Measurements from ENCODE around the gene COTL1. TPM values are rescaled to one million over a fixed set of nuclear protein-coding genes. Genes with fewer than 3 reads are reported as not detected.

The COTL1 gene
- total RNA-seq, 4 donors from 2014 or later = 7.9 to 12.9 (median 10.3) TPM

- TF ChIP-seq POLR2AphosphoS5 (IDR thresholded peaks at IDR 0.05) (peak in 2 of 3 donors; percentile 8 to 36), EP300 (IDR thresholded peaks at IDR 0.05) (no peak)
- Histone ChIP-seq H3K9me3 (no peaks in the 10 kb centered on the region), H3K4me1 (peaks cover 33% of the 10 kb centered on the region), H3K27ac (peak overlapping the region; percentile 59), H3K36me3 (no peaks in the 10 kb centered on the region), H3K4me3 (no peak overlapping the region), H3K27me3 (no peaks in the 10 kb centered on the region)
- WGBS = 11% methylated on average over 10 of the region's 10 CpGs
- DNase-seq (ENCODE audit: low spot score in 2 of 2) = no peak
Observed at GRCh38 chr16:84532291-84532724, 85.6 kb downstream of the COTL1 start.

GRCh38 chr16:84531671-84532111, 86.2 kb downstream of the COTL1 start:
- Histone ChIP-seq H3K36me3 (no peaks in the 10 kb centered on the region), H3K4me1 (peaks cover 39% of the 10 kb centered on the region), H3K4me3 (no peak overlapping the region), H3K27ac (no peak overlapping the region), H3K9me3 (no peaks in the 10 kb centered on the region), H3K27me3 (no peaks in the 10 kb centered on the region)
- no peak for TF ChIP-seq POLR2A (IDR thresholded peaks at IDR 0.05)
- TF ChIP-seq POLR2AphosphoS5 (IDR thresholded peaks at IDR 0.05) = no peak
- no peak for DNase-seq (ENCODE audit: low spot score in 2 of 2)
- 33% methylated on average over 9 of the region's 9 CpGs for WGBS

- no peak overlapping the region for H3K4me3 ChIP-seq
- WGBS = 87% methylated on average over 5 of the region's 5 CpGs
- TF ChIP-seq CTCF (IDR thresholded peaks at IDR 0.05) = no peak
- no peak for TF ChIP-seq POLR2A (IDR thresholded peaks at IDR 0.05)
- H3K36me3 ChIP-seq = no peaks in the 10 kb centered on the region
- DNase-seq (ENCODE audit: low spot score in 2 of 2) = no peak
- no peak overlapping the region for H3K27ac ChIP-seq
- H3K4me1 ChIP-seq = peaks cover 40% of the 10 kb centered on the region
- H3K27me3 ChIP-seq = no peaks in the 10 kb centered on the region
- H3K9me3 ChIP-seq = no peaks in the 10 kb centered on the region
Observed at GRCh38 chr16:84530590-84530989, 87.3 kb downstream of the COTL1 start.

- 85% methylated on average over 3 of the region's 3 CpGs for WGBS
- Histone ChIP-seq H3K27ac (no peak overlapping the region), H3K4me3 (no peak overlapping the region), H3K9me3 (no peaks in the 10 kb centered on the region), H3K27me3 (no peaks in the 10 kb centered on the region), H3K4me1 (peaks cover 40% of the 10 kb centered on the region), H3K36me3 (no peaks in the 10 kb centered on the region)
- TF ChIP-seq CTCF (IDR thresholded peaks at IDR 0.05) = no peak
- no peak for TF ChIP-seq POLR2A (IDR thresholded peaks at IDR 0.05)
- no peak for TF ChIP-seq EP300 (IDR thresholded peaks at IDR 0.05)
- no peak for DNase-seq (ENCODE audit: low spot score in 2 of 2)
Observed at GRCh38 chr16:84529607-84530006, 88.3 kb downstream of the COTL1 start.

GRCh38 chr16:84528322-84528721, 89.6 kb downstream of the COTL1 start:
- TF ChIP-seq POLR2AphosphoS5 (IDR thresholded peaks at IDR 0.05) (no peak), POLR2A (IDR thresholded peaks at IDR 0.05) (no peak), EP300 (IDR thresholded peaks at IDR 0.05) (no peak), CTCF (IDR thresholded peaks at IDR 0.05) (no peak)
- H3K4me1 ChIP-seq = peaks cover 39% of the 10 kb centered on the region
- no peak overlapping the region for H3K27ac ChIP-seq
- H3K9me3 ChIP-seq = no peaks in the 10 kb centered on the region
- DNase-seq (ENCODE audit: low spot score in 2 of 2) = no peak
- no peaks in the 10 kb centered on the region for H3K36me3 ChIP-seq
- H3K27me3 ChIP-seq = no peaks in the 10 kb centered on the region
- H3K4me3 ChIP-seq = no peak overlapping the region
- WGBS = 84% methylated on average over 6 of the region's 6 CpGs

GRCh38 chr16:84527532-84528269, 90.2 kb downstream of the COTL1 start:
- TF ChIP-seq POLR2A (IDR thresholded peaks at IDR 0.05) (no peak), CTCF (IDR thresholded peaks at IDR 0.05) (no peak), POLR2AphosphoS5 (IDR thresholded peaks at IDR 0.05) (no peak), EP300 (IDR thresholded peaks at IDR 0.05) (no peak)
- Histone ChIP-seq H3K27ac (peak overlapping the region; percentile 73), H3K9me3 (no peaks in the 10 kb centered on the region), H3K36me3 (no peaks in the 10 kb centered on the region), H3K27me3 (no peaks in the 10 kb centered on the region), H3K4me3 (peak overlapping the region; percentile 10), H3K4me1 (peaks cover 33% of the 10 kb centered on the region)
- WGBS = 45% methylated on average over 9 of the region's 11 CpGs
- DNase-seq (ENCODE audit: low spot score in 2 of 2) = no peak
